Caco-2 (cell line): ENCODE data around the gene UBA7. TPM values are rescaled to one million over a fixed set of nuclear protein-coding genes. Genes with fewer than 3 reads are reported as not detected.
"Not testable (repeated sequence)": the region's sequence is repeated elsewhere in the genome, so short reads cannot be mapped to it uniquely, and the experiment has no call there.

Source experiments
- BruUV-seq: library from RNA; stranded (reverse); fragments of 400-500 nt; replicated peaks from 2 replicates; lab custom pipeline; 2021; lab: Mats Ljungman, UMichigan
- CTCF ChIA-PET: fragments of 300-600 bp; sonication (Branson Sonifier 250); formaldehyde crosslinking; loops from one replicate; lab custom pipeline; 2022; ENCODE audit warnings: antibody characterized with exemption; lab: Charles Lee
- POLR2A ChIA-PET: fragments of 300-600 bp; sonication (Branson Sonifier 250); formaldehyde crosslinking; loops from one replicate; lab custom pipeline; 2022; ENCODE audit warnings: antibody characterized with exemption; lab: Charles Lee
- DNase-seq, 2 experiments: peaks; one replicate each; pipeline versions ENCODE4 v3.0.0 to v3.0.0-alpha.2; 2020 to 2022
- H3K27me3 ChIP-seq: replicated peaks from 2 replicates; pipeline ENCODE4 v1.6.0; 2011; ENCODE audit warnings: low read length; ENCODE audit not compliant: control insufficient read depth, insufficient read depth
- H3K36me3 ChIP-seq: 2 replicates; pipeline ENCODE4 v1.5.1; 2011; ENCODE audit warnings: low read length; ENCODE audit not compliant: control insufficient read depth, insufficient read depth
- H3K4me1 ChIP-seq: fragments of 250-450 bp; sonication (Bioruptor Pico); 2 replicates; pipeline ENCODE4 v1.5.1; 2020; ENCODE audit warnings: mild to moderate bottlenecking
- H3K4me3 ChIP-seq: 2 replicates; pipeline ENCODE4 v1.5.1; 2011; ENCODE audit warnings: low read depth, mild to moderate bottlenecking, control low read depth, low read length
- H3K9me3 ChIP-seq: fragments of 250-450 bp; sonication (Bioruptor Pico); 2 replicates; pipeline ENCODE4 v1.5.1; 2020; ENCODE audit warnings: mild to moderate bottlenecking, moderate library complexity
- H3K27ac Mint-ChIP-seq: one replicate; pipeline ENCODE4 v1.8.0; 2022; ENCODE audit warnings: mixed read lengths; ENCODE audit not compliant: unreplicated experiment
- H3K27me3 Mint-ChIP-seq: one replicate; pipeline ENCODE4 v1.8.0; 2022; ENCODE audit warnings: mixed read lengths; ENCODE audit not compliant: insufficient read depth, unreplicated experiment
- H3K36me3 Mint-ChIP-seq: one replicate; pipeline ENCODE4 v1.8.0; 2022; ENCODE audit warnings: mild to moderate bottlenecking, mixed read lengths; ENCODE audit not compliant: insufficient read depth, unreplicated experiment
- H3K4me1 Mint-ChIP-seq: one replicate; pipeline ENCODE4 v1.8.0; 2022; ENCODE audit warnings: low read depth, mixed read lengths; ENCODE audit not compliant: unreplicated experiment
- H3K4me3 Mint-ChIP-seq: one replicate; pipeline ENCODE4 v1.8.0; 2022; ENCODE audit warnings: mild to moderate bottlenecking, moderate library complexity, mixed read lengths; ENCODE audit not compliant: unreplicated experiment
- H3K9me3 Mint-ChIP-seq: one replicate; pipeline ENCODE4 v1.8.0; 2022; ENCODE audit warnings: mixed read lengths; ENCODE audit not compliant: unreplicated experiment
- CTCF ChIP-seq, 2 experiments: fragments of 200-600 bp in 1 of 2; IDR thresholded peaks; 1 replicate in 1 of 2; 2 replicates in 1 of 2; pipeline versions ENCODE4 v1.5.1 to v1.8.0; 2011 to 2022; ENCODE audit warnings: antibody characterized with exemption in 1 of 2, control low read depth in 1 of 2, inconsistent platforms in 1 of 2, low read depth in 1 of 2, low read length in 1 of 2, mild to moderate bottlenecking in 1 of 2, moderate library complexity in 1 of 2; ENCODE audit not compliant: insufficient read depth in 1 of 2, severe bottlenecking in 1 of 2, unreplicated experiment in 1 of 2
- intact Hi-C: fragments of 100-400 bp; cut with micrococcal nuclease; formaldehyde crosslinking; loops from one replicate; pipeline ENCODE4 v1.10.0; 2022; ENCODE audit not compliant: unreplicated experiment
- total RNA-seq: library from RNA; stranded (reverse); gene quantifications from 2 replicates; pipeline ENCODE4 v1.2.3, GENCODE V29; 2022

UBA7 gene
- total RNA-seq, 1 experiment from 2014 or later = 0.93 TPM

- BruUV-seq = no TSS peak
- TF ChIP-seq CTCF (IDR thresholded peaks at IDR 0.05; ENCODE audit: insufficient read depth in 1 of 2, low read depth in 1 of 2, low read length in 1 of 2, severe bottlenecking in 1 of 2, unreplicated experiment in 1 of 2) = no peak
- no peak for DNase-seq
- intact Hi-C loops = no loop called here
- Histone ChIP-seq H3K4me3 (no peak overlapping the region), H3K36me3 (peaks cover 4% of the 10 kb centered on the region), H3K9me3 (no peaks in the 10 kb centered on the region), H3K4me1 (peaks cover 22% of the 10 kb centered on the region), H3K27me3 (no peaks in the 10 kb centered on the region)
- Mint-ChIP-seq H3K4me3 (no peak overlapping the region), H3K27me3 (no peaks in the 10 kb centered on the region), H3K4me1 (peaks cover 14% of the 10 kb centered on the region), H3K27ac (peak overlapping the region; percentile 73), H3K9me3 (no peaks in the 10 kb centered on the region), H3K36me3 (peaks cover 50% of the 10 kb centered on the region)
- POLR2A ChIA-PET = no interaction called here
- CTCF ChIA-PET = no interaction called here
These were observed 33.4 kb downstream of the UBA7 start for GRCh38 chr3:49780080-49780974.

GRCh38 chr3:49779358-49780079, 34.2 kb downstream of the UBA7 start:
- Mint-ChIP-seq H3K4me1 (peaks cover 14% of the 10 kb centered on the region), H3K4me3 (no peak overlapping the region), H3K27me3 (no peaks in the 10 kb centered on the region), H3K27ac (peak overlapping the region; percentile 73), H3K9me3 (no peaks in the 10 kb centered on the region), H3K36me3 (peaks cover 50% of the 10 kb centered on the region)
- no peak for DNase-seq
- H3K36me3 ChIP-seq = peaks cover 4% of the 10 kb centered on the region
- BruUV-seq = no TSS peak
- no peak overlapping the region for H3K4me3 ChIP-seq
- POLR2A ChIA-PET = no interaction called here
- intact Hi-C loops = no loop called here
- CTCF ChIA-PET = no interaction called here
- H3K9me3 ChIP-seq = no peaks in the 10 kb centered on the region
- peaks cover 22% of the 10 kb centered on the region for H3K4me1 ChIP-seq
- TF ChIP-seq CTCF (IDR thresholded peaks at IDR 0.05; ENCODE audit: insufficient read depth in 1 of 2, low read depth in 1 of 2, low read length in 1 of 2, severe bottlenecking in 1 of 2, unreplicated experiment in 1 of 2) = no peak
- no peaks in the 10 kb centered on the region for H3K27me3 ChIP-seq

- POLR2A ChIA-PET, CTCF ChIA-PET, H3K36me3 ChIP-seq: not testable (repeated sequence)
These were observed 37.7 kb downstream of the UBA7 start for GRCh38 chr3:49776101-49776500.

More at GRCh38 chr3:49776101-49776500, 37.7 kb downstream of the UBA7 start:
- H3K27ac Mint-ChIP-seq, H3K4me3 Mint-ChIP-seq, H3K9me3 ChIP-seq, intact Hi-C loops, H3K27me3 ChIP-seq, BruUV-seq, H3K4me1 ChIP-seq, H3K4me1 Mint-ChIP-seq, H3K9me3 Mint-ChIP-seq, H3K27me3 Mint-ChIP-seq, H3K4me3 ChIP-seq, DNase-seq: not testable (repeated sequence)
- H3K36me3 Mint-ChIP-seq = peaks cover 36% of the 10 kb centered on the region
